ENCODE measurements around the gene TENM4.

TENM4 gene

DNA sequence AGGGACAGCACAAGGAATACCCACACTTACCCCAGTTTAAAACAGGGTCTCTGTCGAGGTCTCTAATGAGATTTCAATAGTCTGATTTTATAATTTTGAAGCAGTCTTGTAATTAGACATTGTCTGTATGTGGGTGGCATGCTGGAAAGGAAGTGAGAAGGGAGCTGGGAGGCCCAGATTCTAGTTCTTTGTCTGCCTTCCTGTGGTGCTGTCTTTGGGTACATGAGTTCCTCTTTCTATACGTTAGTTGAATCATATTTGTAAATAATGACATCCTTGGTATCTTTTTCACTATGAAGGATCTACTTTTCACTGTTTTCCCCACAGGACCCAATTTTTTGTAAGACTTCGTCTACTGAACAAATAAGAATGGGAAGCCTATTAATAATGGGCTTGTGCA, 42.0 kb upstream of the TENM4 start:
- TF ChIP-seq, protein P1, sequence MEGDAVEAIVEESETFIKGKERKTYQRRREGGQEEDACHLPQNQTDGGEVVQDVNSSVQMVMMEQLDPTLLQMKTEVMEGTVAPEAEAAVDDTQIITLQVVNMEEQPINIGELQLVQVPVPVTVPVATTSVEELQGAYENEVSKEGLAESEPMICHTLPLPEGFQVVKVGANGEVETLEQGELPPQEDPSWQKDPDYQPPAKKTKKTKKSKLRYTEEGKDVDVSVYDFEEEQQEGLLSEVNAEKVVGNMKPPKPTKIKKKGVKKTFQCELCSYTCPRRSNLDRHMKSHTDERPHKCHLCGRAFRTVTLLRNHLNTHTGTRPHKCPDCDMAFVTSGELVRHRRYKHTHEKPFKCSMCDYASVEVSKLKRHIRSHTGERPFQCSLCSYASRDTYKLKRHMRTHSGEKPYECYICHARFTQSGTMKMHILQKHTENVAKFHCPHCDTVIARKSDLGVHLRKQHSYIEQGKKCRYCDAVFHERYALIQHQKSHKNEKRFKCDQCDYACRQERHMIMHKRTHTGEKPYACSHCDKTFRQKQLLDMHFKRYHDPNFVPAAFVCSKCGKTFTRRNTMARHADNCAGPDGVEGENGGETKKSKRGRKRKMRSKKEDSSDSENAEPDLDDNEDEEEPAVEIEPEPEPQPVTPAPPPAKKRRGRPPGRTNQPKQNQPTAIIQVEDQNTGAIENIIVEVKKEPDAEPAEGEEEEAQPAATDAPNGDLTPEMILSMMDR (IDR thresholded peaks at IDR 0.05; ENCODE audit: control extremely low read depth, extremely low read depth, low read depth, missing control alignments): no peak
- ChIA-PET CTCF (interaction anchor here (1.1 to 3.1 kb wide), 7 partner anchors 8 to 837 kb away, joined by 3 to 36 read pairs (median 5); no protein-coding TSS in a partner anchor), POLR2A (no interaction called here)
- DNase-seq (ENCODE audit: extremely low spot score): peak; percentile 69

DNA sequence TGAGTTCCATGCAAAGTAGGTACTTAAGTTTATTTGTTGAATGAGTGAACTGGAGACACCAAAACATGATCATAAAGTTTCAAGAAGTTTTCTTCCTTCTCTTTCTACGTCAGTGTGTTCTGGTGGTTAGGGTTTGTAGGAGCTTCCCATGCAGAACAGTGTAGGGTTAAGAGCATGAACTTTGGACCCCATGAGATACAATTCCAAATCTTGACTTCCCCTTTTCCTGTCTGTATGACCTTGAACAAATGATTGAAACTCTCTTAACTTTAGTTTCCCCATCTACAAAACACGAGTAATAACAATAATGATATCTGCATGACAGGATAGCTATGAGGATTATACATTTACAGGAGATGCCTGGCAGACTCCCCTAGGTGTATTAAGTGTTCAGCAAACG, 41.0 kb upstream of the TENM4 start:
- POLR2A ChIA-PET: no interaction called here
- CTCF ChIA-PET: interaction anchor here (0.7 to 3.1 kb wide), 6 partner anchors 9 to 80 kb away, joined by 3 to 36 read pairs (median 4); no protein-coding TSS in a partner anchor
- TF ChIP-seq, protein P1 (IDR thresholded peaks at IDR 0.05; ENCODE audit: control extremely low read depth, extremely low read depth, low read depth, missing control alignments): no peak
- DNase-seq (ENCODE audit: extremely low spot score): no peak

DNA sequence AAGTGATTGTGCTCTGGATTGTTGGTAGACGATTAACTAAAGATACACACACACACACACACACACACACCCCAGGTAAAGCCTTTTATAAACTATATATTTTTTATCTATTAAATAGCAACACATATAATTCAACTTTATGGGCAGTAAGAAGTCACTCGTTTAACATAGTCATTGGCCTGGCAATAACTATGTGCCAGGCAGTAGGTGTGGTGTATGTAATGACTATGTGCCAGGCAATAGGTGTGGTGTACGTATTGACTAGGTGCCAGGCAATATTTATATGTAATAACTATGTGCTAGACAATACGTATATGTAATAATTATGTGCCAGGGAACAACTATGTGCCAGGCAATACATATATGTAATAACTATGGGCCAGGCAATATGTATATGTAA, 40.0 kb upstream of the TENM4 start:
- DNase-seq (ENCODE audit: extremely low spot score): no peak
- POLR2A ChIA-PET: no interaction called here
- CTCF ChIA-PET: interaction anchor here (1.2 kb wide), 1 partner anchor 12 kb away, joined by 4 read pairs; no protein-coding TSS in a partner anchor
- TF ChIP-seq, protein P1 (IDR thresholded peaks at IDR 0.05; ENCODE audit: control extremely low read depth, extremely low read depth, low read depth, missing control alignments): no peak

DNA sequence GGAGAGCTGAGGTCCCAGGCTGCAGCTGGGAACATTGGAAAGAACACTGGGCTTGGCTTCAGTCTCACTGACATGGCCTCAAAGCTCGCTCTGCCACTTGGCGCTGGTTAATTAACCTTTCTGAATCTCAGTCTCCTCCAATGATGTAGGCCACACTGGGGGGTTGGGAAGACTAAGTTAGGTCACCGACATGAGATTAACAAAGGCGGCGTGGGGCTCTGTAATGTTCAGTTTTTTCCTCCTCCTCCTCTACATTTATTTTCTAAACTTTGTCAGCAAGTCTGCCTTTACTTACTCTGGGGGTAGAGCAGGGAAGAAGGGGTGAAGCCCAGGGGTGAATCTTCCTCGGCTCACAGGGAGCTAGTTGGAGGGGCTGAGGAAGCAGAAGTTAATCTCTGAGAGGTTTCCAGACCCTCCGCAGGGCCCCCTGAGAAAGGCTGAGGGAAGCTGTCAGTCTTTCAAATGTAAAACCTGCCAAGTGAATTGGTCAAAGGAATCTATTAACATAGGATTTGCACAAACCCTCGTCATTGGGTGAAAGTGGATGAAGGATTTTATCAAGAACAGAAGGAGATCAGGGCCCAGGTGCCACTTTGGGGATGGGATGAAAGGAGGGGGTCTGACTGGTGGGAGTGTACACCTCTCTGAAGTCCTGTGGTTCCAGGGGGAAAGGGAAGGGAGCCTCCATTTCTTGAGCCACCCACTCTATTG, 32.1 kb upstream of the TENM4 start:
- ChIA-PET CTCF (interaction anchor here (1.0 to 1.7 kb wide), 2 partner anchors 20 to 22 kb away, joined by 3 to 4 read pairs; no protein-coding TSS in a partner anchor), POLR2A (no interaction called here)
- TF ChIP-seq, protein P1 (IDR thresholded peaks at IDR 0.05; ENCODE audit: control extremely low read depth, extremely low read depth, low read depth, missing control alignments): no peak
- no peak for DNase-seq (ENCODE audit: extremely low spot score)

DNA sequence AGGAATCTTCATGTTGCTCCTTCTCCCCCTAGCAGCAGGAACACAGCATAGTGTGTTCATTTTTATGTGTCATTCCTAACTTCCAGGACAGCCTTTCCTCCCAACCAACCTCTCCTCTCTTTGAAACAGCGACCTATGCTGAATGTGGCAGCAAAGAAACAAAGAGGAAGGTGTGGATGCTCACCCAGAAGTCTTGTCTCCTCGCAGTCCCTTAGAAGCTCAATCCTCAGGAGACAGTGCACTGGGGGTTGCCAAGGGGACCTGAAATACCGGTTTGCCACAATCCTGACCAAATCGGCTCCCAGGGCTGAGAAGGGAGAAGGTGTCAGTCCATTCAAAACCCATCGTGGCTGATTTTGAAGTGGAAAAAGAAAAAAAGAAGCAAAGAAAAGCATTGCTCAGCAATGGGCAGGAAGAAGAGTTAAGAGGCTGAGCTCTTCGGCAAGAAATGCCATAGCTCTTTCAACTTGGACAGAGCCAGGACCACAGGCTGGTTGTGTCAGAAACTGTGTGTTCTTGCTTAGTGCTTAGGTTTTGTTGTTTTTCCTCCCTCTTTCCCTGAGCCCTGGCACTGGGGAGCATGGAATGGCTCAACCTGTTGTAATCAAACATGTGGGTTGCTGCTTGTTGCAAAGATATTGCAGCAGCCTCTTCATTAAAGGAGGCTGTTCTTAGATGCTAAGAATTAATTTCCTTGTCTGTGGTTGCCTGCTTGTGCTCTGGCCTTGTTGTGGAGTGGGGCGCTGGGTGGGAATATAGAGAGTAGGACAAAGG, 30.4 kb upstream of the TENM4 start:
- ChIA-PET CTCF (interaction anchor here (0.9 kb wide), 1 partner anchor 11 kb away, joined by 4 read pairs; no protein-coding TSS in a partner anchor), POLR2A (no interaction called here)
- TF ChIP-seq, protein P1 (IDR thresholded peaks at IDR 0.05; ENCODE audit: control extremely low read depth, extremely low read depth, low read depth, missing control alignments): no peak
- DNase-seq (ENCODE audit: extremely low spot score): no peak

DNA sequence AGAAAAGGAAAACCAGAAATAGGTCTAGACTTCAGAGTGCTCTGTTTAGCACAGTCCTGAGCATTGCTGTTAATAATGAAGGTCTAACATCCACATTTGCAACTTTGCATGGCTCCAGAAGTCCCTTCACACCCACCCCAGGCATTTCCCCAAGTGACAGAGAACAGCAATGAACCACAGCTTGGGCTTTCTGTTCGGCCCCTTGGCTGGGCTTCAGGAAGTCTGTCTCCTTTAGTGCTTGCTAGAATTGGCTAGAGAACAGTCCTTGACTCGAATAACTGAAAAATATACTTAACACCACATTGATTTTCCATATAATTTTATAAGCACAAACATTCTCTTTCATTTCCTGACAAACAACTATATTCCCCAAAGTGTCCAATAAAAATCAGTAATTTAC, 29.3 kb upstream of the TENM4 start:
- no peak for DNase-seq (ENCODE audit: extremely low spot score)
- CTCF ChIA-PET: interaction anchor here (1.5 to 1.9 kb wide), 2 partner anchors 8 to 48 kb away, joined by 4 to 6 read pairs; no protein-coding TSS in a partner anchor
- POLR2A ChIA-PET: no interaction called here
- TF ChIP-seq, protein P1 (IDR thresholded peaks at IDR 0.05; ENCODE audit: control extremely low read depth, extremely low read depth, low read depth, missing control alignments): no peak
